Body of pancreas (tissue), 4 donors: ENCODE data around the gene CCN5. TPM values are rescaled to one million over a fixed set of nuclear protein-coding genes. Genes with fewer than 3 reads are reported as not detected.
"Not testable (repeated sequence)": the region's sequence is repeated elsewhere in the genome, so short reads cannot be mapped to it uniquely, and the experiment has no call there.

ENCODE experiments used
- ATAC-seq: fragments of 150-250 bp; one replicate; pipeline ENCODE4 v1.9.1; 2016
- DNase-seq, 4 donors: peaks; one replicate each; pipeline ENCODE4 v3.0.0-alpha.2; 2019
- H3K27ac ChIP-seq, 4 donors: fragments of 200-600 bp; sonication (generic); 1 replicate in 3 of 4; 2 replicates in 1 of 4; pipeline versions ENCODE4 v1.5.1 to v1.6.1; 2016 to 2019; ENCODE audit warnings: mild to moderate bottlenecking in 1 of 4, mixed read lengths in 1 of 4, moderate library complexity in 1 of 4
- H3K27me3 ChIP-seq, 2 donors: fragments of 200-600 bp; sonication (generic); one replicate each; pipeline ENCODE4 v1.6.0; 2016; ENCODE audit warnings: mild to moderate bottlenecking in 1 of 2
- H3K36me3 ChIP-seq, 2 donors: fragments of 200-600 bp; sonication (generic); replicated peaks in 1 of 2; 2 replicates each; pipeline ENCODE4 v1.5.1; 2016; ENCODE audit warnings: low read depth in 2 of 2; ENCODE audit not compliant: insufficient read depth in 1 of 2
- H3K4me1 ChIP-seq: fragments of 200-600 bp; sonication (generic); one replicate; pipeline ENCODE4 v1.6.0; 2016
- H3K4me3 ChIP-seq, 2 donors: fragments of 200-600 bp; sonication (generic); 1 replicate in 1 of 2; 2 replicates in 1 of 2; pipeline ENCODE4 v1.5.1; 2016 to 2019
- H3K9me3 ChIP-seq, 3 donors: fragments of 200-600 bp; sonication (generic); 1 replicate in 2 of 3; 2 replicates in 1 of 3; pipeline ENCODE4 v1.5.1; 2016
- POLR2A ChIP-seq, 3 donors: fragments of 450-650 bp; IDR thresholded peaks; one replicate each; pipeline ENCODE4 v1.6.1; 2016; ENCODE audit warnings: antibody characterized with exemption in 3 of 3, mild to moderate bottlenecking in 2 of 3
- WGBS, 2 donors: methylation state at CpG; one replicate each; pipeline ENCODE4 v1.1.5; 2017; 5-methylcytosine and 5-hydroxymethylcytosine counted together
- intact Hi-C: fragments of 100-400 bp; cut with DNase I; formaldehyde crosslinking; loops from one replicate; pipeline ENCODE4 v1.15.1; 2023
- total RNA-seq, 2 donors: library from RNA; depleted of rRNA; stranded (reverse); fragments of >200 nt; gene quantifications; one replicate each; pipeline ENCODE4 v1.1.0, GENCODE V29; 2016
- TF ChIP-seq, protein P1 (sequence below), 7 experiments: fragments of 450-650 bp in 4 of 7; fragments of 200-600 bp in 3 of 7; sonication (generic) in 3 of 7; IDR thresholded peaks; one replicate each; pipeline ENCODE4 v1.5.1; 2016 to 2019; ENCODE audit warnings: antibody characterized with exemption in 7 of 7

The CCN5 gene
- total RNA-seq, 2 donors from 2014 or later, result 7.9 to 18.2 TPM

DNA sequence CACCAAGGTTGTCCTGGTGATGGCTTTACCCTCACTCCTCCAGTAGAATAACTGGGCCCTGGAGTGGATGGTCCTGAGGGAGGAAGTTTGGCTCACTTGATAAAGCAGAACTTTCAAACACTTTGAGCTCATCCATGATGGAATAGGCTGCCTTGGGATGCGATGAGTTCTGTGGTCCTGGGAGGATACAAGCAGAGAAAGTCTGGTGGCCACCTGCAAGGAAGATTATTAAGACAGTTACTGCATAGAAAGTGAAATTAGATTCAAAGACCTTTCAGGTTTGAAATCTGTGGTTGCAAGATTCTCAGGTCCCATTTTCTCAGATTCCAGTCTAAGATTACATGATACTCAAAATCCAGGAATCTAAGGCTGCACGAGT lies 19.9 kb upstream of the CCN5 start:
- Histone ChIP-seq H3K36me3 (no peaks in the 10 kb centered on the region), H3K4me1 (no peaks in the 10 kb centered on the region), H3K4me3 (no peak overlapping the region), H3K27me3 (no peaks in the 10 kb centered on the region), H3K27ac (no peak overlapping the region), H3K9me3 (no peaks in the 10 kb centered on the region)
- 54 to 74% methylated on average over 2 of the region's 2 CpGs for WGBS, 2 donors
- ATAC-seq, result no peak
- no peak for TF ChIP-seq POLR2A (IDR thresholded peaks at IDR 0.05)
- TF ChIP-seq, protein P1, sequence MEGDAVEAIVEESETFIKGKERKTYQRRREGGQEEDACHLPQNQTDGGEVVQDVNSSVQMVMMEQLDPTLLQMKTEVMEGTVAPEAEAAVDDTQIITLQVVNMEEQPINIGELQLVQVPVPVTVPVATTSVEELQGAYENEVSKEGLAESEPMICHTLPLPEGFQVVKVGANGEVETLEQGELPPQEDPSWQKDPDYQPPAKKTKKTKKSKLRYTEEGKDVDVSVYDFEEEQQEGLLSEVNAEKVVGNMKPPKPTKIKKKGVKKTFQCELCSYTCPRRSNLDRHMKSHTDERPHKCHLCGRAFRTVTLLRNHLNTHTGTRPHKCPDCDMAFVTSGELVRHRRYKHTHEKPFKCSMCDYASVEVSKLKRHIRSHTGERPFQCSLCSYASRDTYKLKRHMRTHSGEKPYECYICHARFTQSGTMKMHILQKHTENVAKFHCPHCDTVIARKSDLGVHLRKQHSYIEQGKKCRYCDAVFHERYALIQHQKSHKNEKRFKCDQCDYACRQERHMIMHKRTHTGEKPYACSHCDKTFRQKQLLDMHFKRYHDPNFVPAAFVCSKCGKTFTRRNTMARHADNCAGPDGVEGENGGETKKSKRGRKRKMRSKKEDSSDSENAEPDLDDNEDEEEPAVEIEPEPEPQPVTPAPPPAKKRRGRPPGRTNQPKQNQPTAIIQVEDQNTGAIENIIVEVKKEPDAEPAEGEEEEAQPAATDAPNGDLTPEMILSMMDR (IDR thresholded peaks at IDR 0.05), result no peak
- DNase-seq, result no peak
- intact Hi-C loops, result no loop called here

DNA sequence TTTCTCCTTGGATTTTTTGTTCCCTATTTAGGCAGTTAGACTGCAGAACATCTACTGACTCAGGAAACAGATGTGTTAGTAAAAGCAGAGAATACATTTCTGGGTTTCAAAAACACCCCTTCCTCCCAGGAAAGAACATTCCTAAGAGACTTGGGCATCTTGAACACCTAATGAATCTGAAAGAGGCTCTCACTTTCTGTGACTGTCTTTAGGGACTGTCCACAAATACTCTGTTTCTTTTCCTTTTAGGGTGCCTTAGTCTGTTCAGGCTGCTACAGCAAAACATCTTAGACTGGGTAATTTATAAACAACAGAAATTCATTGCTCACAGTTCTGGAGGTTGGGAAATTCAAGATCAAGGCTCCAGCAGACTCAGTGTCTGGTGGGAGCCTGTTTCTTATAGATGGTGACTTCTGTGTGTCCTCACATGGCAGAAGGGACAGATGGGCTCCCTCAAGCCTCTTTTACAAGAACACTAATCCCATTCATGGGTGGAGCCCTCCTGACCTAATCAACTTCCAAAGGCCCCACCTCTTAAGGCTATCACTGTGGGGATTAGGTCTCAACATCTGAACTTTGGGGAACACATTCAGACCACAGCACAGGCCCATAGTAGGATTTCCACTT lies 19.4 kb upstream of the CCN5 start:
- H3K36me3 ChIP-seq, result no peaks in the 10 kb centered on the region
- H3K27me3 ChIP-seq, result no peaks in the 10 kb centered on the region
- no peak overlapping the region for H3K4me3 ChIP-seq
- H3K9me3 ChIP-seq, result no peaks in the 10 kb centered on the region
- intact Hi-C loops, result no loop called here
- no peak for DNase-seq
- no peak for ATAC-seq
- peak overlapping the region in 1 of 4 donors; percentile 9 for H3K27ac ChIP-seq
- H3K4me1 ChIP-seq, result no peaks in the 10 kb centered on the region
- TF ChIP-seq POLR2A (IDR thresholded peaks at IDR 0.05), result no peak
- TF ChIP-seq, protein P1 (IDR thresholded peaks at IDR 0.05), result no peak

DNA sequence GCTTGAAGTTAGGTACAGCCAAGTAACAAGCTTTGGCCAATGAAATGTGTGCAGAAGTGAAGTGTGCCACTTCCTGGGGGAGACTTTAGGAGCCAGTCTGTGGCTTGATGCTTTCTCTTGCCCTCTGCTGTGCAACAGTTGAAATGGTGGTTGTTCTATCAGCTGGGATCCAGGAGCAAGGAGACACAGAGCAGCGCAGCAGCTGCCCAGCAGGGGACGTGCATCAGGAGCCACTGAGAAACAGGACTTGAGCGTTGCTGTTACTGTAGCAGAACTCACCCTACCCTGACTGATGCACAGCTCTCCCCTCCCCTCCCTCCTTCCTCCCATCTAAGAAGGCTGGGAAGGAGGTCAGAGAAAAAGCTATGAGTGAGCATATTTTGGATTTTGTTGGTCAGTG lies 18.9 kb upstream of the CCN5 start:
- no peak for DNase-seq
- whole genome bisulfite sequencing, 2 donors, result 72 to 92% methylated on average over 3 of the region's 3 CpGs
- Histone ChIP-seq H3K27ac (peak overlapping the region in 1 of 4 donors; percentile 9), H3K27me3 (no peaks in the 10 kb centered on the region), H3K36me3 (no peaks in the 10 kb centered on the region), H3K4me1 (no peaks in the 10 kb centered on the region), H3K9me3 (no peaks in the 10 kb centered on the region), H3K4me3 (no peak overlapping the region)
- no peak for TF ChIP-seq POLR2A (IDR thresholded peaks at IDR 0.05)
- TF ChIP-seq, protein P1 (IDR thresholded peaks at IDR 0.05), result no peak
- ATAC-seq, result no peak
- intact Hi-C loops, result no loop called here

DNA sequence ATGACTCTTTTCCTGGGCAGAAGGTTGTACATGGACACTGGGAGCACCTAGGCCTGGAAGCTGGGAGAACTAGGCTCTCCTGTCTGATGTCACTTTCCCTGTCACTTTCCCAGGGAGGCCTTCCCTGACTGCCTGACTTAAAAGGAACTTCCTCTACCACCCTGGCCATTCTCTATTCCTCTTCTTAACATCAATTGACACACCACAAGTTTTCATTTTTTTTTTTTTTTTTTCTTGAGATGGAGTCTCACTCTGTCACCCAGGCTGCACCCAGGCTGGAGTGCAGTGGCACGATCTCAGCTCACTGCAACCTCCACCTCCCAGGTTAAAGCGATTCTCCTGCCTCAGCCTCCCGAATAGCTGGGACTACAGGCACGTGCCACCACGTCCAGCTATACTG lies 18.1 kb upstream of the CCN5 start:
- DNase-seq, H3K36me3 ChIP-seq, ATAC-seq, H3K27ac ChIP-seq, H3K4me1 ChIP-seq, H3K9me3 ChIP-seq, H3K27me3 ChIP-seq, intact Hi-C loops, H3K4me3 ChIP-seq: not testable (repeated sequence)
- WGBS, 2 donors, result 84 to 91% methylated on average over 5 of the region's 5 CpGs

DNA sequence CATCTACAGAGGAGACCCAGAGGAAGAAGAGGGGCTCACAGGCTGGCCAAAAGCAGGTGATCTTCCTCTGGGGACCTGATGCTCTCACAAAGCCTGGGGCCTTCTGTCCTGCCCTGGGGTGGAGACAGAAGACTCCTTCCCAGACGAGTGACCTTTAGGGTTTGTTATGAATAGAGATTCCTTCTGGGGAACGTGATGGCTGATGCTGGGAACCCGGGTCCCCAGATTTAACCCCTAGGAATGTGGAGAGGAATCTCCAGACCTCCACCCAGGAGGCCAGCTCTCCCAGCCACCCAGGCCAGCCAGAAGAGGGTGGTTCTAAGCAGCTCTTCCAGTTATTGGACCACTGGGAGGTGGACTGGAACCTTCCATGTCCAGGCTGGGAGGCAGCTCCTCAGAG lies 16.8 kb upstream of the CCN5 start:
- Histone ChIP-seq H3K4me3 (no peak overlapping the region), H3K4me1 (no peaks in the 10 kb centered on the region), H3K27me3 (no peaks in the 10 kb centered on the region), H3K27ac (no peak overlapping the region), H3K9me3 (no peaks in the 10 kb centered on the region), H3K36me3 (no peaks in the 10 kb centered on the region)
- no peak for TF ChIP-seq POLR2A (IDR thresholded peaks at IDR 0.05)
- TF ChIP-seq, protein P1 (IDR thresholded peaks at IDR 0.05), result no peak
- DNase-seq, result no peak
- ATAC-seq, result no peak
- 49 to 80% methylated on average over 1 to 3 of the region's 3 CpGs for WGBS, 2 donors
- intact Hi-C loops, result no loop called here
